ENCODE data around the gene SP100.

DNA sequence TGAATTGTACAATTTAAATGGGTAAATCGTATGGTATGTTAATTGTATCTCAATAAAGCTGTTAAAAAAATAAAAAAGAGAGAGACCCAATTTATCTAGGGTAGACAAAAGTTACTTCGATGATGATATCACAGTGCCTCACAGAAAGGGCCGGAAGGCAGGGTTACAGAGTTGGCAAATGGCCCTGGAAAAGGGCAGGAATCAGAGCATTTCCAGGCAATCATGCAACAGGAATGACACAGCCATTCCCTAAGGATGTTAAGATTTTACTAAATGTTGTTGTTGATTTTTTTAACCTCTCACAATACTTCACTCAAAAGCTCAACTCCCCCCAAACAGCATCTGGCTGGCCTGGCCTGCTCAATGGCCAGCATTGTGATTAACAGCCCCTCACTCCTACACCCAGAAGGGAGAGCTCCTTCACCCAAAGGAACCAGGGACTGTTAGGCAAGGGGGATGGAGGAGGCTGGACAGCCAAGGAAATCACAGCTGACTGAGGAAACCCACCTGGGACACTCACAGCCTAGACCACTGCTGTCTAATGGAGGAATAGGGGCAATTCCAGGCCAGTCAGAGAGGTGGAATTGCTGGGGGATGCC, 7.7 kb upstream of the SP100 start:
- TF ChIP-seq, protein P1, sequence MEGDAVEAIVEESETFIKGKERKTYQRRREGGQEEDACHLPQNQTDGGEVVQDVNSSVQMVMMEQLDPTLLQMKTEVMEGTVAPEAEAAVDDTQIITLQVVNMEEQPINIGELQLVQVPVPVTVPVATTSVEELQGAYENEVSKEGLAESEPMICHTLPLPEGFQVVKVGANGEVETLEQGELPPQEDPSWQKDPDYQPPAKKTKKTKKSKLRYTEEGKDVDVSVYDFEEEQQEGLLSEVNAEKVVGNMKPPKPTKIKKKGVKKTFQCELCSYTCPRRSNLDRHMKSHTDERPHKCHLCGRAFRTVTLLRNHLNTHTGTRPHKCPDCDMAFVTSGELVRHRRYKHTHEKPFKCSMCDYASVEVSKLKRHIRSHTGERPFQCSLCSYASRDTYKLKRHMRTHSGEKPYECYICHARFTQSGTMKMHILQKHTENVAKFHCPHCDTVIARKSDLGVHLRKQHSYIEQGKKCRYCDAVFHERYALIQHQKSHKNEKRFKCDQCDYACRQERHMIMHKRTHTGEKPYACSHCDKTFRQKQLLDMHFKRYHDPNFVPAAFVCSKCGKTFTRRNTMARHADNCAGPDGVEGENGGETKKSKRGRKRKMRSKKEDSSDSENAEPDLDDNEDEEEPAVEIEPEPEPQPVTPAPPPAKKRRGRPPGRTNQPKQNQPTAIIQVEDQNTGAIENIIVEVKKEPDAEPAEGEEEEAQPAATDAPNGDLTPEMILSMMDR (IDR thresholded peaks at IDR 0.05), result no peak
- TF ChIP-seq POLR2A (IDR thresholded peaks at IDR 0.05) (no peak), EP300 (IDR thresholded peaks at IDR 0.05) (peak; percentile 41)
